ENCODE data around the gene TRAF3IP3.

DNA sequence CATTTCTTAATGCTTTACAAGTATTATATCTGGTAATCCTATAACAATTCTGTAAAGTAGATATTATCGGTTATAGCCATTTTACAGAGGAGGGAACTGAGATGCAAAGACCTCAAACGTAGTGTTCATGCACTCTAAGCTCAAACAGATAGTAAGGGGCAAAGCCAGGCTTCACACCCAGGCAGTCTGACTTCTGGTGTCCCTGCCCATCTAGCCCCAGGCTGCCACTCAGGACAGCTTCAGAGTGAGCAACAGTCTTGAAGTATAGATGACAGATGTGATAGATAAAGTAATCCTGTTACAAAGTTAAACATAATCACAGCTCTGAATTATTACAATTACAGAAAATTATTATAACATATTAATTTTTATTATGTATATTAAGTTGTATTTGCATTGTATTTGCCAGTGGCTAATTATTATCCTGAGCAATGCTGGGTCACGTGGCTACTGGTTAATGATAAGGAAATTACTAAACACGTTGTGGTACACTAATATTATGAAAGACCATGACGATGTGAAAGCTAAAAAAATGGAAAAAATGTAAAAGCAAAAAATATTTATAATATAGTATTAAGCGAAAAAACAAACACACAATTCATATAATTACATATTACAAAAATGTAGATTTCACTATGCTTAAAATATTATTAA is 6.1 kb upstream of the TRAF3IP3 start:
- TF ChIP-seq POLR2A (IDR thresholded peaks at IDR 0.05): no peak
- TF ChIP-seq, protein P1, sequence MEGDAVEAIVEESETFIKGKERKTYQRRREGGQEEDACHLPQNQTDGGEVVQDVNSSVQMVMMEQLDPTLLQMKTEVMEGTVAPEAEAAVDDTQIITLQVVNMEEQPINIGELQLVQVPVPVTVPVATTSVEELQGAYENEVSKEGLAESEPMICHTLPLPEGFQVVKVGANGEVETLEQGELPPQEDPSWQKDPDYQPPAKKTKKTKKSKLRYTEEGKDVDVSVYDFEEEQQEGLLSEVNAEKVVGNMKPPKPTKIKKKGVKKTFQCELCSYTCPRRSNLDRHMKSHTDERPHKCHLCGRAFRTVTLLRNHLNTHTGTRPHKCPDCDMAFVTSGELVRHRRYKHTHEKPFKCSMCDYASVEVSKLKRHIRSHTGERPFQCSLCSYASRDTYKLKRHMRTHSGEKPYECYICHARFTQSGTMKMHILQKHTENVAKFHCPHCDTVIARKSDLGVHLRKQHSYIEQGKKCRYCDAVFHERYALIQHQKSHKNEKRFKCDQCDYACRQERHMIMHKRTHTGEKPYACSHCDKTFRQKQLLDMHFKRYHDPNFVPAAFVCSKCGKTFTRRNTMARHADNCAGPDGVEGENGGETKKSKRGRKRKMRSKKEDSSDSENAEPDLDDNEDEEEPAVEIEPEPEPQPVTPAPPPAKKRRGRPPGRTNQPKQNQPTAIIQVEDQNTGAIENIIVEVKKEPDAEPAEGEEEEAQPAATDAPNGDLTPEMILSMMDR (IDR thresholded peaks at IDR 0.05): no peak
